Measurements from ENCODE around the gene TRIM43.
"Not testable (repeated sequence)": the region's sequence is repeated elsewhere in the genome, so short reads cannot be mapped to it uniquely, and the experiment has no call there.

The TRIM43 gene

DNA sequence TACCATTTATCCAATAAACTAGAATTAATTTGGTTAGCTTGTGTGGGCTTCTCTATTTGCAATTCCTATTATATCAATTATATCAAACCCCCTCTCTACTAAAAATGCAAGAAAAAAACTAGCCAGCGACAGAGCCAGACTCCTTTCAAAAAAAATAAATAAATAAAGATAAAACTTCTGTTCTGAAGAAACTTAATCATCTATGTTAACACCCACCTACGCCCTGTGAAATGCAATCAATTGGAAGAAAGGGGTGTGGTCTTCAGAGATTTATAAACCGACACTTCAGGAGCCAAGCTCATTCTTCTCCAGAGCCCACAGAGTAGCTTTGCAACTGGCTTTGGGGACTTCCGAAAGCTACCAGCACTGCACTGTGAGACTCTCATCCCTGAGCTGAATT, at the start of gene TRIM43:
Gene TRIM43 (plus strand): TSS at position 301 of the 400 bp plus-strand sequence. CDS start 2,023 bp downstream, outside the sequence.
- FAIRE-seq, result not testable (repeated sequence)

DNA sequence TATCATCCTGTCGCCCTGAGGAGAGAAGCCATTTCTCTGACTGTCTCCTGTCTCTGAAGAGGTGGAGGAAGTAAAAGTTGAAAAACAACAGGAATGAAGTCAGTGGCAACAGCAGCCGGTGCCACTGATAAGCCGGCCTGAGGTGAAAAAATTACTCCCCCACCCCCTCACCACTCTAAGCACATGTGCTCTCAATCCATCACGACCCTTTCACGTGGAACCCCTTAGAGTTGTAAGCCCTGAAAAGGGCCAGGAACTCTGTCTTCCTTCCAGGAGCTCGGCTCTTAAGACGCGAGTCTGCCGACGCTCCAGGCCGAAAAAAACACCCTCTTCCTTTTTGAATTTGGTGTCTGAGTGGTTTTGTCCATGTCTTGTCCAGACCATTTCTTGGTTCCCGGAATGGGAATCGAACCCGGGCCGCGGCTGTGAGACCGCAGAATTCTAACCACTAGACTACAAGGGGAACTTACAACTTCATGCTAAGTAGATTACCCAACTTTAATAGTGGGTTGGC, 40.7 kb upstream of the TRIM43 start:
- DNase-seq (ENCODE audit: insufficient read length, low spot score) (no peak), FAIRE-seq (no peak)
- TF ChIP-seq, protein P1, sequence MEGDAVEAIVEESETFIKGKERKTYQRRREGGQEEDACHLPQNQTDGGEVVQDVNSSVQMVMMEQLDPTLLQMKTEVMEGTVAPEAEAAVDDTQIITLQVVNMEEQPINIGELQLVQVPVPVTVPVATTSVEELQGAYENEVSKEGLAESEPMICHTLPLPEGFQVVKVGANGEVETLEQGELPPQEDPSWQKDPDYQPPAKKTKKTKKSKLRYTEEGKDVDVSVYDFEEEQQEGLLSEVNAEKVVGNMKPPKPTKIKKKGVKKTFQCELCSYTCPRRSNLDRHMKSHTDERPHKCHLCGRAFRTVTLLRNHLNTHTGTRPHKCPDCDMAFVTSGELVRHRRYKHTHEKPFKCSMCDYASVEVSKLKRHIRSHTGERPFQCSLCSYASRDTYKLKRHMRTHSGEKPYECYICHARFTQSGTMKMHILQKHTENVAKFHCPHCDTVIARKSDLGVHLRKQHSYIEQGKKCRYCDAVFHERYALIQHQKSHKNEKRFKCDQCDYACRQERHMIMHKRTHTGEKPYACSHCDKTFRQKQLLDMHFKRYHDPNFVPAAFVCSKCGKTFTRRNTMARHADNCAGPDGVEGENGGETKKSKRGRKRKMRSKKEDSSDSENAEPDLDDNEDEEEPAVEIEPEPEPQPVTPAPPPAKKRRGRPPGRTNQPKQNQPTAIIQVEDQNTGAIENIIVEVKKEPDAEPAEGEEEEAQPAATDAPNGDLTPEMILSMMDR (IDR thresholded peaks at IDR 0.05; ENCODE audit: insufficient read depth, missing control alignments), result no peak

More for the DNA sequence above, at the start of gene TRIM43:
- not testable (repeated sequence) for DNase-seq (ENCODE audit: insufficient read length, low spot score)

DNA sequence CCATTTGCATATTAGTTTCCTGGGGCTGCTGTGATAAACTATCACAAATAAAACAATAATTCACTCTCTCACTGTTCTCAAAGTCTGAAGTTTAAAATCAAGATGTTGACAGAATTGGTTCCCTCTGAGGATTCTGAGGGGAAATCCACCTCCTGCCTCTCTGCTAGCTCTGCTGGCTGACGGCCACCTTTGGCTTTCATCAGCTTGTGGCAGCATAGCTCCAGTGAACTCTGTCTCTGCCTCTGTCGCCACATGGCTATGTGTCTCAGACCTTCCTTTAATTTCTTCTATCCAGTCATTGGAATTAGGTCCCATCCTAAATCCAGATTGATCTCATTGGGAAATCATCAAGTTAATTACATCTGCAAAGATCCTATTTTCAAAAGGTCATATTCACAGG, 38.9 kb upstream of the TRIM43 start:
- TF ChIP-seq, protein P1 (IDR thresholded peaks at IDR 0.05; ENCODE audit: insufficient read depth, missing control alignments), result no peak
- FAIRE-seq (no peak), DNase-seq (ENCODE audit: insufficient read length, low spot score) (no peak)

DNA sequence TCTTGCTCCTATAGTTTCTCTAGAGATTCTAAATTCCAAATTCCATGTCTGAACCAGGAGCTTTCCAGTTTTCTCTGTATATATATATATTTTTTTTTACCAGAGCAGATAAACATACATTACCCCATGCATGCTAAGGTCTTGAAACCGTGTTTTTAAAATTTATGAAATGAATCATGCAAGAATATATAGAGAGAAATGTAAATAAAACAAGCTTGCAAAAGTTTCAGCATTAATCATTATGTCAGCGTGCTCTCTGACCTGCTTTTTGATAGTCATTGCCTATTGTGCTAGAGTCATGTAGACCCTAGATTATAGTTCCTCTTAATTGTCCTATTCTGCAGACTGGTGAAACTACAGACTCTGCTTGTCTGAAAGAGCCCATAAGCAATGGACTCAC, 22.6 kb upstream of the TRIM43 start:
- FAIRE-seq, result no peak
- TF ChIP-seq, protein P1 (IDR thresholded peaks at IDR 0.05; ENCODE audit: insufficient read depth, missing control alignments), result no peak
- no peak for DNase-seq (ENCODE audit: insufficient read length, low spot score)

DNA sequence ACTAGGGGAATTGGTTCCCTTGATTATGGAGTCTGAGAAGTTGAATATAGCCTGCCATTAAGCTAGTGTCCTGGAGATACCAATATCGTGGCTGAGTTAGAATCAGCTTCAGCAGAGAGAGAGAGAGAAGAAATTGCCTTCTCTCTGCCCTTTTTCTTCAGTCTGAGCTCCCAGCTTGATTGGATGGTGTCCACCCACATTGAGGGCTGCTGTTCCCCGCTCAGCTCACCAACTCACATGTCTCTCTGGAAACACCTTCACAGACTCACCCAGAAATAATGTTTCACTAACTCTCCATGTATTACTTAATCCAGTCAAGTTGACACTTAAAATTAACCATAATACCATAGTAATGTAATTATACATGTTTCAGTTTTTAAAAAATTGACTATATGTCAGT, 17.9 kb upstream of the TRIM43 start:
- DNase-seq (ENCODE audit: insufficient read length, low spot score), result no peak
- FAIRE-seq, result no peak
- TF ChIP-seq, protein P1 (IDR thresholded peaks at IDR 0.05; ENCODE audit: insufficient read depth, missing control alignments), result no peak

DNA sequence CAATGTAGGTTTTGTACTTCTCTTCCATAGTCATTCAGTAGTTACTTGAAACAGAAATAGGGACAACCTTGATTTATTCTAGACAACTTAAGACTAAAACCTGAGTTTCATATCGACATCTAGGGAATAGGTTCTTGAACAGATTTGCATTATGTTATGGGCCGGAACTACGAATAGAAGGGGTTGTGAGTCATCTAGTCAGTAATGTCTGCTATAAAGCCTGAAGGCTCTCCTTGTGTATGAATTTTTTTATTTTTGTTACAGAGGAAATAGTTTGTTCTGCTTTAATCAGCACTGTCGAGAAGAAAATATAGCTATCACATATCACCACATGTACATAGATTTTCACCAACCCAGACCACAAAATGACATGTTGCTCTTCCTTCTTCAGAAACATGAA, 17.3 kb upstream of the TRIM43 start:
- FAIRE-seq (no peak), DNase-seq (ENCODE audit: insufficient read length, low spot score) (no peak)
- TF ChIP-seq, protein P1 (IDR thresholded peaks at IDR 0.05; ENCODE audit: insufficient read depth, missing control alignments), result no peak

DNA sequence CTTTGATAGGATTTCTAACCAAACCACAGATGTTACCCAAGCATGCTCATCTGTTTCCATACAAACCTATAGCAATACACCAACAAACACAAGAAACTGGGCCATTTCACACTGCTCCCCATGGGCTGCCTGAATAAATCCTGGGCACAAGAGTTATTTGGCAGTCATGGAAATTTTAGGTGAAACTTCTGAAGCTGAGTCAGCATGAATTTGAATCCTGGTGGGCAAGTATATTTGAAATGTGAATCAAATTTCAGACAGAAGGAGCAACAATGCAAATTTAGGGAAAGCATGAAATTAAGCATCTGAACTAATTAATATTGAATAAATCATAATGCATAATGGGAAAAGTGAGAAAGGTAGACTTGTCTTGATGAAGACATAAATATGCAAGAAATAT, 15.9 kb upstream of the TRIM43 start:
- DNase-seq (ENCODE audit: insufficient read length, low spot score) (no peak), FAIRE-seq (no peak)
- TF ChIP-seq, protein P1 (IDR thresholded peaks at IDR 0.05; ENCODE audit: insufficient read depth, missing control alignments), result no peak

DNA sequence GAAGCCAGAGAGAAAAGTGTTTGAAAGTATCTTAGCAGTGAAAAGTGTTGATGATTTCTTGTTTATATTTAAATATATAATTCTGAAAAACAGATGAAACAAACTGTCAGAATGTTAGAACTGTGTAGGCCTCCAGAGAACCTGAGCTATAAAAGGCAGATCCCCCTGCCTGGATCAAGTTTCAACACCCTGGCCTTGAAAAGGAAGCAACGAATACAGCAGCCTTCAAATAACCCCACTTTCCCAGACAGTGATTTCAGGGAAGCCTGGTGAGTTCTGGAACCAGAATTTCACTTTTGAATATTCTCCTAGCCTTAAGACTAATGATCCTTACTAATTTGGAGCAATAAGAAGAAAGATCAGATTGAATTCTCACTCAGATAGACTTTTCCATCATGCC, 13.3 kb upstream of the TRIM43 start:
- FAIRE-seq, result no peak
- TF ChIP-seq, protein P1 (IDR thresholded peaks at IDR 0.05; ENCODE audit: insufficient read depth, missing control alignments), result no peak

DNA sequence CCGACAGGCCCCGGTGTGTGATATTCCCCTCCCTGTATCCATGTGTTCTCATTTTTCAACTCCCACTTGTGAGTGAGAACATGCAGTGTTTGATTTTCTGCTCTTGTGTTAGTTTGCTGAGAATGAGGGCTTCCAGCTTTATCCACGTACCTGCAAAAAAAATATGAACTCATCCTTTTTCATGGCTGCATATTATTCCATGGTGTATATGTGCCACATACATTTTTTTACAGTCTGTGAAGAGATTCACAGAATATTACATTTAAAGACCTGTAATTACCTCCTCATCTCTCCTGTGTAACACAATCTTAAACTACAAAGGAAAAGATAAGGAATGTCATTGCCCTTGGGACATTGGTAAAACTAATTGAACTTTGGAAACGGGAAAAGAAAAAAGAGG, 8.3 kb upstream of the TRIM43 start:
- not testable (repeated sequence) for DNase-seq (ENCODE audit: insufficient read length, low spot score); FAIRE-seq

More for the DNA sequence above, 13.3 kb upstream of the TRIM43 start:
- no peak for DNase-seq (ENCODE audit: insufficient read length, low spot score)

DNA sequence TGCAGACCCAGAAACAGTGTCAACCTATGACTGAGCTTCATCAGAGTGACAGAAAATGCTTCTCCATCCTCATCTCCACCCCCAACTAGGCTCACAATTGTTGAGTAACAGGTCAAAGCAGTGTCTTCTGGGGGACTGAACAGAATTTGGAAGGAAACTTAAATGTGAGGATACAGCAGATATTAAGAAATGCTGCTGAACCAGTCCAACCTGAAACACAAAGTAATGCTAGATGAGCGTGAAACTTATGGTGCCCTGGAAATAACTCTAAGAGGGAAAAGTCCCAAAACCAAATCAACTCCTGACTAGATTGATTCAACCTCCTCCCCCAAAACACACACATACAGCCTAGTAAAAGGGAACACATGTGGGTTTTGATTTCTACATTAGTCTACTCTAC, 7.5 kb upstream of the TRIM43 start:
- FAIRE-seq; DNase-seq (ENCODE audit: insufficient read length, low spot score): not testable (repeated sequence)

DNA sequence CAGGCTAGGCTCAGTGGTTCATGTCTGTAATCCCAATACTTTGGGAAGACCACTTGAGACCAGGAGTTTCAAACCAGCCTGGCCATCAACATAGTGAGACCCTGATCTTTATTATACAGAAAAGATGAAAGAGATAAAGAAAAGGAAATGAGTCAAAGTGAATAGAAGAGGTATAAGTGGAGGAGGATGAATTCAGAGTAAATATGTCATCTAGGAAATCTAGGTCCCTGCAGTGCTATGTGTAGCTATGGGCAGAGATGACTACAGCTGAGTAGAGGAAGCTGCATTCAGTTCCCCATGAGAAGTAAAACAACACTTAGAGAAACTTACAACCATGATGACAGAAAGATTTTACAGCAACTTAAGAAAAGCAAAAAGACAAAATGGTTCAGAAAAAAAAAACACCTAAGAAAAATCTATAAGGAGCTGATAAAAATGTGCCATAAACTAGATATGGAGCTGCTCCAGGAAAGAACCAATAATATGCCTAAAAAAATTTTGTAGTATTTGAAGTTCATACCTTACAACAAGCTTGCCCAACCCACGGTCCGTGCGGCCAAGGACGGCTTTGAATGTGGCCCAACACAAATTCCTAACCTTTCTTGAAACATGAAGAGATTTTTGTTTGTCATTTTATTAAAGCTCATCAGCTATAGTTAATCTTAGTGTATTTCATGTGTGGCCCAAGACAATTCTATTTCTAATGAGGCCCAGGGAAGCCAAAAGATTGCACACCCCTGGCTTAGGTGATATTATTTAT, 1.8 kb upstream of the TRIM43 start:
- not testable (repeated sequence) for FAIRE-seq; DNase-seq (ENCODE audit: insufficient read length, low spot score)

All from D721Med (cell line).